Chondrocyte (in vitro differentiated cells): ENCODE results near the gene SIPA1L3. TPM values are rescaled to one million over a fixed set of nuclear protein-coding genes. Genes with fewer than 3 reads are reported as not detected.

Experiments
- DNase-seq: peaks from one replicate; pipeline ENCODE4 v3.0.0; 2021; ENCODE audit warnings: mixed read lengths, low spot score
- H3K27ac Mint-ChIP-seq: one replicate; pipeline ENCODE4 v1.8.0; 2021; ENCODE audit warnings: mild to moderate bottlenecking, moderate library complexity, mixed read lengths; ENCODE audit not compliant: unreplicated experiment
- H3K27me3 Mint-ChIP-seq: 2 replicates; pipeline ENCODE4 v1.8.0; 2021; ENCODE audit warnings: low read depth, mixed read lengths
- H3K36me3 Mint-ChIP-seq: 2 replicates; pipeline ENCODE4 v1.8.0; 2021; ENCODE audit warnings: low read depth, mixed read lengths
- H3K4me1 Mint-ChIP-seq: 2 replicates; pipeline ENCODE4 v1.8.0; 2021; ENCODE audit warnings: low read depth, mild to moderate bottlenecking, mixed read lengths
- H3K4me3 Mint-ChIP-seq: one replicate; pipeline ENCODE4 v1.8.0; 2021; ENCODE audit warnings: mild to moderate bottlenecking, moderate library complexity, mixed read lengths; ENCODE audit not compliant: unreplicated experiment
- H3K9me3 Mint-ChIP-seq: 2 replicates; pipeline ENCODE4 v1.8.0; 2021; ENCODE audit warnings: low read depth, mixed read lengths
- CTCF ChIP-seq: fragments of 200-600 bp; sonication (generic); IDR thresholded peaks from 2 replicates; pipeline ENCODE4 v1.5.0; 2021; ENCODE audit warnings: antibody characterized with exemption, mild to moderate bottlenecking, moderate library complexity
- total RNA-seq: library from RNA; stranded (reverse); gene quantifications from 3 replicates; pipeline ENCODE4 v1.2.1, GENCODE V29; 2021

Gene SIPA1L3
- total RNA-seq, 1 donor from 2014 or later, result 17.5 TPM

- DNase-seq, result no peak
- peaks cover 5% of the 10 kb centered on the region for H3K36me3 Mint-ChIP-seq
- peaks cover 16% of the 10 kb centered on the region for H3K4me1 Mint-ChIP-seq
- no peak overlapping the region for H3K27ac Mint-ChIP-seq
- no peak for TF ChIP-seq CTCF
- no peak overlapping the region for H3K4me3 Mint-ChIP-seq
- no peaks in the 10 kb centered on the region for H3K27me3 Mint-ChIP-seq
- peaks cover 14% of the 10 kb centered on the region for H3K9me3 Mint-ChIP-seq
These were observed 62.7 kb downstream of the SIPA1L3 start for GRCh38 chr19:37969695-37970094.

- no peaks in the 10 kb centered on the region for H3K27me3 Mint-ChIP-seq
- no peak overlapping the region for H3K27ac Mint-ChIP-seq
These were observed 63.7 kb downstream of the SIPA1L3 start for GRCh38 chr19:37970699-37971098.

GRCh38 chr19:37972803-37973202, 65.8 kb downstream of the SIPA1L3 start:
- no peak for DNase-seq
- H3K4me3 Mint-ChIP-seq, result no peak overlapping the region
- peaks cover 5% of the 10 kb centered on the region for H3K36me3 Mint-ChIP-seq
- H3K27ac Mint-ChIP-seq, result no peak overlapping the region
- peaks cover 14% of the 10 kb centered on the region for H3K9me3 Mint-ChIP-seq
- H3K27me3 Mint-ChIP-seq, result no peaks in the 10 kb centered on the region
- no peak for TF ChIP-seq CTCF
- H3K4me1 Mint-ChIP-seq, result peaks cover 2% of the 10 kb centered on the region

More at GRCh38 chr19:37970699-37971098, 63.7 kb downstream of the SIPA1L3 start:
- Mint-ChIP-seq H3K4me3 (no peak overlapping the region), H3K4me1 (peaks cover 15% of the 10 kb centered on the region), H3K36me3 (peaks cover 5% of the 10 kb centered on the region), H3K9me3 (peaks cover 14% of the 10 kb centered on the region)
- TF ChIP-seq CTCF, result no peak
- no peak for DNase-seq

- no peaks in the 10 kb centered on the region for H3K27me3 Mint-ChIP-seq
- no peak for TF ChIP-seq CTCF
- peaks cover 6% of the 10 kb centered on the region for H3K4me1 Mint-ChIP-seq
- H3K4me3 Mint-ChIP-seq, result no peak overlapping the region
- H3K27ac Mint-ChIP-seq, result no peak overlapping the region
- H3K9me3 Mint-ChIP-seq, result peaks cover 14% of the 10 kb centered on the region
- H3K36me3 Mint-ChIP-seq, result peaks cover 5% of the 10 kb centered on the region
- no peak for DNase-seq
These were observed 66.7 kb downstream of the SIPA1L3 start for GRCh38 chr19:37973666-37974065.

- peaks cover 11% of the 10 kb centered on the region for H3K4me1 Mint-ChIP-seq
- H3K9me3 Mint-ChIP-seq, result peaks cover 14% of the 10 kb centered on the region
- H3K36me3 Mint-ChIP-seq, result peaks cover 5% of the 10 kb centered on the region
- H3K27me3 Mint-ChIP-seq, result no peaks in the 10 kb centered on the region
- H3K27ac Mint-ChIP-seq, result no peak overlapping the region
- no peak for TF ChIP-seq CTCF
- DNase-seq, result no peak
- H3K4me3 Mint-ChIP-seq, result no peak overlapping the region
These were observed 68.1 kb downstream of the SIPA1L3 start for GRCh38 chr19:37975071-37975470.
